Measurements from ENCODE around the gene XPO5.
"Not testable (repeated sequence)": the region's sequence is repeated elsewhere in the genome, so short reads cannot be mapped to it uniquely, and the experiment has no call there.

The XPO5 gene

GRCh38 chr6:43541774-43542471 is 33.9 kb downstream of the XPO5 start:
- Histone ChIP-seq H3K27me3 (ENCODE audit: control insufficient read depth in 1 of 2, insufficient read depth in 1 of 2, low read length in 2 of 2) (no peaks in the 10 kb centered on the region), H2BK120ac (ENCODE audit: low read depth, low read length) (no peak overlapping the region), H3K4me1 (ENCODE audit: control insufficient read depth, insufficient read depth, low read depth, low read length) (no peaks in the 10 kb centered on the region), H2BK12ac (ENCODE audit: low read length in 2 of 2) (no peak overlapping the region), H3K9me3 (ENCODE audit: control insufficient read depth, low read length) (no peaks in the 10 kb centered on the region), H4K91ac (ENCODE audit: low read length) (no peak overlapping the region), H4K8ac (ENCODE audit: low read length) (no peak overlapping the region), H3K4me2 (ENCODE audit: low read length, poor library complexity, severe bottlenecking) (no peak overlapping the region), H3K79me1 (replicated peaks; ENCODE audit: low read length, poor library complexity, severe bottlenecking) (peaks cover 5% of the 10 kb centered on the region), H3K4ac (ENCODE audit: low read depth in 1 of 2, low read length in 2 of 2) (no peak overlapping the region), H2AK5ac (ENCODE audit: low read length, severe bottlenecking) (no peak overlapping the region), H3K18ac (ENCODE audit: low read depth in 1 of 2, low read length in 2 of 2) (no peak overlapping the region), H3K23ac (ENCODE audit: low read length in 2 of 2) (no peak overlapping the region), H2BK5ac (ENCODE audit: low read depth, low read length, poor library complexity, severe bottlenecking) (no peak overlapping the region), H2BK15ac (ENCODE audit: low read depth, poor library complexity, severe bottlenecking) (no peak overlapping the region), H3K4me3 (ENCODE audit: insufficient read depth in 1 of 2, low read depth in 1 of 2, low read length in 2 of 2) (no peak overlapping the region), H3K14ac (ENCODE audit: low read length in 2 of 2) (no peak overlapping the region), H3K36me3 (ENCODE audit: control insufficient read depth in 1 of 2, insufficient read depth in 2 of 2, low read depth in 1 of 2, low read length in 2 of 2) (peaks cover 42 to 73% of the 10 kb centered on the region in 2 experiments), H3K9ac (ENCODE audit: low read length) (no peak overlapping the region), H3K27ac (ENCODE audit: low read length, poor library complexity, severe bottlenecking) (no peak overlapping the region), H2AFZ (ENCODE audit: low read depth, low read length) (no peak overlapping the region)
- no peak for DNase-seq
- WGBS = 98% methylated on average over 4 of the region's 8 CpGs

- no peak overlapping the region for H3K4ac ChIP-seq (ENCODE audit: low read depth in 1 of 2, low read length in 2 of 2)
- H3K18ac ChIP-seq (ENCODE audit: low read depth in 1 of 2, low read length in 2 of 2) = no peak overlapping the region
- H2BK12ac ChIP-seq (ENCODE audit: low read length in 2 of 2) = no peak overlapping the region
- no peak overlapping the region for H3K4me2 ChIP-seq (ENCODE audit: low read length, poor library complexity, severe bottlenecking)
- no peak overlapping the region for H3K9ac ChIP-seq (ENCODE audit: low read length)
- H3K4me3 ChIP-seq (ENCODE audit: insufficient read depth in 1 of 2, low read depth in 1 of 2, low read length in 2 of 2) = no peak overlapping the region
- no peak overlapping the region for H2BK120ac ChIP-seq (ENCODE audit: low read depth, low read length)
- WGBS = over 99% methylated on average over 5 of the region's 5 CpGs
- no peak overlapping the region for H2BK15ac ChIP-seq (ENCODE audit: low read depth, poor library complexity, severe bottlenecking)
- no peak overlapping the region for H3K23ac ChIP-seq (ENCODE audit: low read length in 2 of 2)
- H3K27ac ChIP-seq (ENCODE audit: low read length, poor library complexity, severe bottlenecking) = no peak overlapping the region
- H2AFZ ChIP-seq (ENCODE audit: low read depth, low read length) = no peak overlapping the region
- no peak overlapping the region for H2BK5ac ChIP-seq (ENCODE audit: low read depth, low read length, poor library complexity, severe bottlenecking)
- H3K14ac ChIP-seq (ENCODE audit: low read length in 2 of 2) = no peak overlapping the region
- H3K27me3 ChIP-seq (ENCODE audit: control insufficient read depth in 1 of 2, insufficient read depth in 1 of 2, low read length in 2 of 2) = no peaks in the 10 kb centered on the region
- H3K4me1 ChIP-seq (ENCODE audit: control insufficient read depth, insufficient read depth, low read depth, low read length) = no peaks in the 10 kb centered on the region
- H3K36me3 ChIP-seq (ENCODE audit: control insufficient read depth in 1 of 2, insufficient read depth in 2 of 2, low read depth in 1 of 2, low read length in 2 of 2) = peaks cover 41 to 64% of the 10 kb centered on the region in 2 experiments
- H4K91ac ChIP-seq (ENCODE audit: low read length) = no peak overlapping the region
- DNase-seq = no peak
- H2AK5ac ChIP-seq (ENCODE audit: low read length, severe bottlenecking) = no peak overlapping the region
- H4K8ac ChIP-seq (ENCODE audit: low read length) = no peak overlapping the region
- no peaks in the 10 kb centered on the region for H3K9me3 ChIP-seq (ENCODE audit: control insufficient read depth, low read length)
- H3K79me1 ChIP-seq (replicated peaks; ENCODE audit: low read length, poor library complexity, severe bottlenecking) = peaks cover 5% of the 10 kb centered on the region
Measured at GRCh38 chr6:43540507-43540906, 35.3 kb downstream of the XPO5 start.

- H3K27ac ChIP-seq (ENCODE audit: low read length, poor library complexity, severe bottlenecking); H3K4ac ChIP-seq (ENCODE audit: low read depth in 1 of 2, low read length in 2 of 2); H3K79me1 ChIP-seq (replicated peaks; ENCODE audit: low read length, poor library complexity, severe bottlenecking); H3K23ac ChIP-seq (ENCODE audit: low read length in 2 of 2); H4K8ac ChIP-seq (ENCODE audit: low read length); H2AK5ac ChIP-seq (ENCODE audit: low read length, severe bottlenecking); H2AFZ ChIP-seq (ENCODE audit: low read depth, low read length); H3K18ac ChIP-seq (ENCODE audit: low read depth in 1 of 2, low read length in 2 of 2); H3K27me3 ChIP-seq (ENCODE audit: control insufficient read depth in 1 of 2, insufficient read depth in 1 of 2, low read length in 2 of 2); H2BK5ac ChIP-seq (ENCODE audit: low read depth, low read length, poor library complexity, severe bottlenecking); H2BK12ac ChIP-seq (ENCODE audit: low read length in 2 of 2); DNase-seq; H3K9me3 ChIP-seq (ENCODE audit: control insufficient read depth, low read length); H3K4me2 ChIP-seq (ENCODE audit: low read length, poor library complexity, severe bottlenecking); H2BK120ac ChIP-seq (ENCODE audit: low read depth, low read length); H2BK15ac ChIP-seq (ENCODE audit: low read depth, poor library complexity, severe bottlenecking); H3K4me1 ChIP-seq (ENCODE audit: control insufficient read depth, insufficient read depth, low read depth, low read length); H4K91ac ChIP-seq (ENCODE audit: low read length); H3K9ac ChIP-seq (ENCODE audit: low read length); H3K14ac ChIP-seq (ENCODE audit: low read length in 2 of 2); H3K4me3 ChIP-seq (ENCODE audit: insufficient read depth in 1 of 2, low read depth in 1 of 2, low read length in 2 of 2): not testable (repeated sequence)
- 97% methylated on average over 16 of the region's 20 CpGs for WGBS
- peaks cover 38 to 65% of the 10 kb centered on the region in 2 experiments for H3K36me3 ChIP-seq (ENCODE audit: control insufficient read depth in 1 of 2, insufficient read depth in 2 of 2, low read depth in 1 of 2, low read length in 2 of 2)
Measured at GRCh38 chr6:43539409-43539808, 36.4 kb downstream of the XPO5 start.

- not testable (repeated sequence) for DNase-seq; H2AFZ ChIP-seq (ENCODE audit: low read depth, low read length); H3K27ac ChIP-seq (ENCODE audit: low read length, poor library complexity, severe bottlenecking); H3K9ac ChIP-seq (ENCODE audit: low read length); H3K23ac ChIP-seq (ENCODE audit: low read length in 2 of 2); H3K79me1 ChIP-seq (replicated peaks; ENCODE audit: low read length, poor library complexity, severe bottlenecking); H3K27me3 ChIP-seq (ENCODE audit: control insufficient read depth in 1 of 2, insufficient read depth in 1 of 2, low read length in 2 of 2); H4K8ac ChIP-seq (ENCODE audit: low read length); H3K4me1 ChIP-seq (ENCODE audit: control insufficient read depth, insufficient read depth, low read depth, low read length); H3K4me2 ChIP-seq (ENCODE audit: low read length, poor library complexity, severe bottlenecking); H2BK120ac ChIP-seq (ENCODE audit: low read depth, low read length); H4K91ac ChIP-seq (ENCODE audit: low read length); H3K4ac ChIP-seq (ENCODE audit: low read depth in 1 of 2, low read length in 2 of 2); H2AK5ac ChIP-seq (ENCODE audit: low read length, severe bottlenecking); H3K18ac ChIP-seq (ENCODE audit: low read depth in 1 of 2, low read length in 2 of 2); H3K4me3 ChIP-seq (ENCODE audit: insufficient read depth in 1 of 2, low read depth in 1 of 2, low read length in 2 of 2); H2BK12ac ChIP-seq (ENCODE audit: low read length in 2 of 2); H3K9me3 ChIP-seq (ENCODE audit: control insufficient read depth, low read length); H2BK5ac ChIP-seq (ENCODE audit: low read depth, low read length, poor library complexity, severe bottlenecking); H3K14ac ChIP-seq (ENCODE audit: low read length in 2 of 2); H2BK15ac ChIP-seq (ENCODE audit: low read depth, poor library complexity, severe bottlenecking)
- peaks cover 38 to 66% of the 10 kb centered on the region in 2 experiments for H3K36me3 ChIP-seq (ENCODE audit: control insufficient read depth in 1 of 2, insufficient read depth in 2 of 2, low read depth in 1 of 2, low read length in 2 of 2)
- over 99% methylated on average over 14 of the region's 17 CpGs for WGBS
Measured at GRCh38 chr6:43538986-43539385, 36.9 kb downstream of the XPO5 start.

All from mesenchymal stem cell (in vitro differentiated cells and primary cell).